Measurements from ENCODE around the gene ST7L.

GRCh38 chr1:112619518-112620376 lies 806 bp upstream of the ST7L start, which contains the start of gene CAPZA1:
- TF ChIP-seq EZH2phosphoT487 (IDR thresholded peaks at IDR 0.05; ENCODE audit: borderline replicate concordance, low read length) (no peak), CTCF (IDR thresholded peaks at IDR 0.05; ENCODE audit: low read depth, low read length, poor library complexity, severe bottlenecking) (no peak)

Data from DOHH2 (cell line).